ENCODE measurements around the gene CRADD.
"Not testable (repeated sequence)": the region's sequence is repeated elsewhere in the genome, so short reads cannot be mapped to it uniquely, and the experiment has no call there.

CRADD gene

DNA sequence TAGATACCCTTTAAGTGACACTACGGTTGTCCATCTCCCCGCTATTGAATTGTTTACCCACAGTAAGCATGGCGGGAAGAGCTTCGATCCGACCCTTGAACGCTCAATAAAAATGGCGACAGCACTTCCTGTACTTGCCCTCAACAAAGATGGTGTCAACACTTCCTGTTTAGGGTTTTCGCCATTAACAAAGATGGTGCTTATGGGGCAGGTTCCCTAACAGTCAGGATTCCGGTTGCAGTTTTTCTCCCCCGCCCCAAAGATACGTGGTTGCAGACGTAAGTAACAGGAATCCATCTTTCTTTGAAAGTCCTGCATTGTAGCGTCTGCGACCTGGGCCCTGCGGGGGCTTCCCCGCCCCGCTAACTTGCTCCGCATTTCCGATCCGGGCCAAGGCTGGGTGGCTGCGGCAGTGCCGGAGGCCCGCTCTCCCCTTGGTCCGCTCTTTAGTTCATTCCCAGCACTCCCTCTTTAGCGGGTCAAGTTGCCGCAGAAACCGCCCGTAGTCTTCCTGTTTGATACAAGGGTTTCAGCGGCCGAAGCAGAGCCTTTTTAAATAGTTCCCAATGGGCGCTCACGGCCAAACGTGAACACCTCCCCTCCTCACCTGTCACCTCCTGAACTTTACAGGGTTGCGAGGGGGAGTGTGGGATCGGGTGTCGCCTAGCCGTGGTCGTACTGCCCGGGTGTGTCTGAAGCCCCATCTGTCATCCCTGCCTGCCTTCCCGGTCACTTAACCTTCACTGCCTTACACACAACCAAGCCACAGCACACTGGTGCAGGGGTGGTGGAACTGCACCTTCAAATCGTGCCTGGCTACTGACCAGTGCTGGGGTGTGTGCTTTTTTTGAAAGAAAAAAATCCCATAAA lies at the start of gene CRADD:
CRADD (plus strand) TSS at position 181 of the 870 bp plus-strand sequence.
- DNase-seq, result peak; percentile 85

DNA sequence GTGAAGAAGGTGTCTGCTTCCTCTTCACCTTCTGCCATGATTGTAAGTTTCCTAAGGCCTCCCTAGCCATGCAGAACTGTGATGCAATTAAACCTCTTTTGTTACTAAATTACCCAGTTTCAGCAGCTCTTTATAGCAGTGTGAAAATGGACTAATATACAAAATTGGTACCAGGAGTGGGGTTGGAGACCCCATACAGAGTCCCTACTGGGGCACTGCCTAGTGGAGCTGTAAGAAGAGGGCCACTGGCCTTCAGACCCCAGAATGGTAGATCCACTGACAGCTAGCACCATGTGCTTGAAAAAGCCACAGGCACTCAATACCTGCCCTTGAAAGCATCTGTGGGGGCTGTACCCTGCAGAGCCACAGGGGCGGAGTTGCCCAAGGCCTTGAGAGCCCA lies 44.8 kb upstream of the CRADD start:
- no peak for DNase-seq

DNA sequence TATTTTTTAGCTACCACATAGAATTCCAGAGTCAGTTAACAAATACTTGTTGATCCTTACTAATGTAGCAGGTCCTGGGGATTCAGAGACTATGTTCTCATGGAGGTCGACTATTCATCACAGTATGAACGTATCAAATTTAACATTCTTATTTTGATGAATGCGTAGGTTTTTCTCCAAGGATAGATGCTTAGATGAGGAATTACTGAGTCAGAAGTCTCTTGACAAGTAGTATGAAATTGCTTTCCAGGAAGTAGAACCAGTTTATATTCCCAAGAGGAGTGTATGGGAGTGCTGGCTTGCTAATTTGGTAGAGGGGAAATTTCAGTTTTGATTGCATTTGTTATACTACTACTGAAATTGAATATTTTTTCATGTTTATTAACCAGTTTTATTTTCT lies 42.8 kb upstream of the CRADD start:
- no peak for DNase-seq

DNA sequence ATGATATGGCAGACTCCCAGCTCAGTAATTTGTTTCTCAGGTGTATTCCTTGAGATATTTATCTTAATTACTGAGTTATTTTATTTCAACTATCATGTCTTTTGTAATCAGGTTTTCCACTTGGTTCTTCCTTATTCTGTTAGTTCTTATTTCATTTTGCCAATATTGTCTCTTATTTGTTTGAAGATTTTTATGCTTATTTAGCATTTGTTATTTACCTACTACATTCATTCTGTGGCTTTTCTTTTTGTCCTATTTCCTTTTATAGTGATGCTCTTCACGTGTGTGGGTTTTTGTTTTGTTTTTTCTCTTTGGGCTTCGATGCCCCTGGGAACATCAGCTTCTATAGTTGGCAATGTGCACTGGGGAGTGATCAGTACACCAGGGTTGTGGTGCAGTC lies 40.5 kb upstream of the CRADD start:
- DNase-seq, result no peak

DNA sequence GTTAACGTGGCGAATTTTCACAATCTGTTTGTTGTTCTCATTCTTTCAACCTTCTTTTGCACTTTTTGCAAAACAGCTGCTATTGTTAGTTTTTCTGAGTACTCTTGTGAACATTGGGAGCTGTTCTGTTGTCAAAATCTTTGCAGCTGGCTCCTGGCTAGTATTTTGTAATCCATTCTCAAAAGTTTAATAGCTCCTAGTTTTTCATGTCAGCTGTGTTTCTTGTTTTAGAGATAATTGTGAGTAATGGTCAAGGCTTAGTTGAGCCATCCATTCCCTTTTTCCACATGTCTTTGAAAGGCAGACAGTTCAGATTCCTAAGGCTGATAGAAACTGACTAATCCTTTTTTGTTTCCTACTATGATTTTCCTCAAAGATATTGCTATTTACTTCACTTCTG lies 39.1 kb upstream of the CRADD start:
- DNase-seq, result no peak

DNA sequence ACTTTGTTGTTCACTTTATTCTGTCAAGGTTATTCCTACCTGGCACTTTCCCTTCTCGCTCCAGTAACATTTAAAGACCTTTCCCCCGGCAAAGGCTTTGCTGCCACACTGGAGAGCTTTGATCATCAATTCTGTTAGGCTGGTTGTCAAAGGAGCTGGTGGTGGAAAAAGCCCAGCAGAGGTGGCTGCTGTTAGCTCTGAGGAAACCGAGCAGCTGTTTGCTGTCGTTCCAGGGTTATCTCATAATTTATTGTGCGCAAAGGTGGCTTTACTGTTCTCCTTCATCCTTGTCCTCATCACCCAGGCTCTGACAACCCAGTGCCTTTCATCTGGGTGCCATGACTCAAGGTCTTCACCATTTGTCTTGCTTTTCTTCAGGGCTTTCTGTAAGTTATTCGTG lies 38.2 kb upstream of the CRADD start:
- no peak for DNase-seq

DNA sequence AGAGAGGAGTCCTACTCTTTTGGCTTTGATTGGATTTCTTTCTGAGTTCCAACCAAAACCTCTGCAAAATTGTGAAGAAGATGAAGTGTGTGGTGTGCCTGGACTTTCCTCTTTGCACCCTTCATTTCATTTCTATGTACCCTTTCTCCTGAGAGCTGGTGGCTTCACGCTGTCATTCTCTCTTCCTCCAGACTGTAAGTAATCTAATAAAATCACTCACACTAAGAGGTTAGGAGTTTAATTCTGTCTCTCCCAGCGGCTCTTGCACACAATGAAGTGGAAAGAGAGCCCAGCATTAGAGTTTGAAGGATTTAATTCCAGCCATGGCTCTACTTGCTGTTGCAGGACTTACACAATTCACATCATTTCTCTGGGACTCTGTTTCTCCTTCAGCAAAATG lies 37.8 kb upstream of the CRADD start:
- DNase-seq, result no peak

DNA sequence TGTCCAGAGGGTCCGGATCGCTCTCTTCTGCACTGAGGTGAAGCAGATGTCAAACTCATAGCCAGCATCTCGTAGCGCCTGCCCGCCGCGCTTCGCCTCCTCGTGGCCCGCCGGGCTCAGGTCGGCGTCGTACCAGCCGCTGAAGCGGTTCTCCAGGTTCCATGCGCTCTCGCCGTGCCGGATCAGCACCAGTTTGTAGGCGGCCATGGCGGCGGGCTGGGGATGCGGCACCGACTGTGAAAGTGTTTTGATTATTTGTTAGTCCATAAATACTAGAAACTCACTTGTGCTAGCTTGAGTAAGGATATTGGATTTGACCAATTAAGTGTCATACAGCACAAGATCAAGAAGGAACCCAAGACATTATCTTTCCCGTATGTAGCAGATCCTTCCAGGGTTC lies 35.8 kb upstream of the CRADD start:
- not testable (repeated sequence) for DNase-seq

DNA sequence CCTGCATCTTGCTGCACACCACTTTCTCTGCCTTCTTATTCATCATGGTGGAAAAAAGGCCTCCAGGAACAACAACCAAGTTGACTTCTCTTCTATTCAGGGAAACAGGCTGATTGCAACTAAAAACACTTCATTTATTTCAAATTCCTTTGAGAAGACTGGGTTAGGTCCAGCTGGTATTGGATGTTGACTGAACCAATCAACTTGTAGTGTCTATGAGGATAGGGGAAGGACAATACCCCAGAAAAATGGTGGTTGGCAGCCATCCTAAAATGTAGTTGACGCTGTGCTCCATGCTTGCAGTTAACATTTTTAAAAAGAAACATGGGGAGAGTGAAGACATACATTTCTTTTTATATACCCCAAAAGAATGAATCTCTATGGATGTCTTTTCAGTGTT lies 34.4 kb upstream of the CRADD start:
- DNase-seq, result no peak

DNA sequence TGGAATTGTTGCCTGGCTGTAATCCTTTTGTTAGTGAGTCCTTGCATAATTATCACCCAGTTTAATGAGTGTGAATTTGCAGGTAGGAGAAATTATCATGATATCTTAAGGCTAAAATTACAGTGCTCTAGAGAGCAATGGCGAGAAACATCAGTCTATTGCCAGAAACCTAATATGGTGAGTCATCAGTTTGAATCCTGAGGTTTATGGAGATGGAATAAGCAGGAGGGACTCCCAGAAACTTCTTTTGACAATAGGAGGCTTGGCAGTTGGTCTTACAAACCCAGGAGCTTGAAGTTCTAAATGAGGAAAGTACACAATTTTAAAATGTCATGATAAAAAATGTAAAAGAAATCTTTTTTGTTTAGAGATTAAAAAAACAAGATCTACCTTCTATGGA lies 31.5 kb upstream of the CRADD start:
- DNase-seq, result no peak

DNA sequence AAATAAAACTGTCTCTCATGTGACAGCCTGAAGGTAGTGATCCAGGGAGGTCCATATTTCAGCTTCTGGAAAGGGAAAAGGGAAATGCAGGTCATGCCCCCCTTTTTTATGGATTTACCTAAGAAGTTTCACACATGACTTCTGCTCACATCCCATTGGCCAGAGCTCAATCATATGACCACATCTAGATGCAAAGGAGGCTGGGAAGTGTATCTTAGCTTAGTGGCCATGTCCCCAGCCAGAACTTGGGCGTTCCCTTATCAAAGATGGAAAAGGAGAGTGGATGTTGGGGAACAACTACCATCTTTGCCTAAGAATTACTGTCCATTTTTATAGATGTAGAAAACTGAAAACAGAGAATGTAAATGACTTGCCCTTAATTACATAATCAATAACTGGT lies 26.5 kb upstream of the CRADD start:
- no peak for DNase-seq

DNA sequence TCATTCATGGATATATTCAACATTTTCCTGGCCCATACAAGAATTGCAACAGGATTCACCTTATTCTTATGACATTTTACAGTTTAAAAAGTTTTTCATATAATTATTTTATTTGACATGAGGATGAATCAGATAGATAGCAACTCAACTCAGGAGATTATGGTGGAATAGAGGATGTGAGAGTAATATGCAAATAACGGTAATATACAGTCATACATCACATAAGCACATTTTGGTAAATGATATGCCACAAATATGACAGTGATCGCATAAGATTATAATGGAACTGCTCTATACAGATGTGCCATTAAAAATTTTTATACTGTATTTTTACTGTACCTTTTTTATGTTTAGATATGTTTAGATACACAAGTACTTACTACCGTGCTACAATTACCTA lies 24.1 kb upstream of the CRADD start:
- DNase-seq, result no peak

DNA sequence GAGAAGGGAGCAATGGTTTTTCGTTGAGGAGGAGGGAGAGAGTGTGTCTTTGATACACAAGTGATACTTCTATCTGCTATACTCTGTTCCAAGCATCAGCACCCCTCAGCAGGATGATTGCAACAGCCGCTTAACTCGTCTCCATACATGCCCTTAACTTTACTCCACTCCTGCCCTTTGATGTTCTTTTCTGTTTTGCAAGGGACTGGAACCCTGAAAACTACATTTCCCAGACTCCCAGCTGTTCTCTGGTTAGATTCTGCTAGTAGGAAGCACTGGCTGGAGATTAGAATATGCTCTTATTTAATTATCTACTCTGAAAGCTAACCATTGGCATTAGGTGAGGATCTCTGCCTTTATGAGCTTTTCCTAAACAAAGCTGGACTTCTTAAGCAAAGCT lies 23.5 kb upstream of the CRADD start:
- DNase-seq, result no peak

DNA sequence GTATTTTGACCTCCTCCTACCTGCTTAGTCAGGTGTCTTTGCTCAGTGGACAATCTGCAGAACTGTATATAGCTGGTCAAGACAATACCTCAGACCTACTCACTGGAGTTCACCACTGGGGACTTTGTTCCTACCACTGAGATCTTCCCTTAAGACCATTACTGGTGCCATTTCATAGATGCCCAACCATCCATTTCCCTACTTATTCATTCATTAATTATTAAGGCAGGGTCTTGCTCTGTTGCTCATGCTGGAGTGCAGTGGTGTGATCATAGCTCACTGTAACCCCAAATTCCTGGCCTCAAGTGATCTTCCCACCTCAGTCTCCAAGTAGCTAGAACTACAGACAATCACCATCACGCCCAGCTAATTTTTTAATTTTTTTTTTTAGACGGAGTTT lies 22.8 kb upstream of the CRADD start:
- no peak for DNase-seq

DNA sequence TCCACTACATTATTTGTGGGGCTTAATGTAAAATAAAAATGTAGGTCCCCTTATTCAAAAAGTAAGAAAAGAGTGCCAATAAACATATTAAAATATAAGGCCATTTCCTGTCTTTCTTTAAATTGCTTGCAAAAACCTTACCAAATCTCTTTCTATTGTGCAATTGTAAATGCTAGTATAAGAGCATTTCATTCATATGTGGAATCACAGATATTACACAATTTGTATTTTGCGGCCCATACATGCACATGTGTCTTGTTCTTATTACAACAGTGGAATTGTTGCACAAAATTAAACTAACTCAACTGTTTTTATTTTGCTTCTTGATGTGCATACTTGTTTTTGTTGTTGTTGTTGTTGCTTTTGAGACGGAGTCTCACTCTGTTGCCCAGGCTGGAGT lies 20.1 kb upstream of the CRADD start:
- no peak for DNase-seq

DNA sequence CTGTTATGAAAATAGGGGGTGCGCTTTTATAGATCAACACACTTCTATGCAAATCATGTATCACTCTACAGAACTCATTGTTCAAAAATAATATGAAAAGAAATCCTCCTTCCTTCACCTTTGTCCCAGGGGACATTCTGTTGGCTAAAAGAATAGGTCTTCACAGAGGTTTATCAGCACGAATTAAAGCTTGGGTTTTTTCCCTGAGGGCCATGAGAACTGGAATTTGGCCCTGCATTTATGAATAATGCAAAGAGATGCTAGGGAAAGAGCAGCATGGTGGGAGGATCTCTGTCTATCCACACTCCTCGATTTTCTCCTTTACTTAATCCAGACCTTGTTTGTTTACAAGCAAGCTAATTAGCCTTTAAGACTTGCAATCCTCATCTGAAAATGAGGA lies 16.2 kb upstream of the CRADD start:
- no peak for DNase-seq

DNA sequence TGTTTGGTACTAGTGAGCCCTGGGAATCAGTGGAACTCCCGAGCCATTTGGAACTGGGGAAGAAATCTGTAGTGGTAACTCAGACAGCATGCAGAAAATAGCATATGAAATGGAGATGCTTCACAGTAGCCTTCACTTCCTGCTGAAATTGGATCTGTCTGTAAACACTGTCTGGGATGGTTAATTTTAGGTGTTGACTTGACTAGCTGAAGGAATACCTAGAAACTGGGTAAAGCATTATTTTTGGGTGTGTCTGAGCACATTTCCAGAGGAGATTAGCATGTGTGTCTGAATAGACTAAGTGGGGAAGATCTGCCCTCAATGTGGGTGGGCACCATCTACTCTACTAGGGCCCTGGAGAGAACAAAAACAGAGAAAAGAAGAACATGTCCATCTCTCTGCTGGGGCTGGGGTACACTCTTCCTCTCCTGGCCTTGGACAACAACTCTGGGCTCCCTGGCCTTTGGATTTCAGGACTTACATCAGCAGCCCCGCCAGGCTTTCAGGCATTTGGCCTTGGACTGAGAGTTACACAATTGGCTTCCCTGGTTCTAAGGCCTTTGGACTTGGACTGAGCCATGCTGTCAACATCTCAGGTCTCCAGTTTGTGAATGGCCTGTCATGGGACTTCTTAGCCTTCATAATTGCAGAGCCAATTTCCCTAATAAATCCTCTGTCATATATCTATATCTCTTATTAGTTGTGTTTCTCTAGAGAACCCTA lies 14.0 kb upstream of the CRADD start:
- DNase-seq, result no peak

DNA sequence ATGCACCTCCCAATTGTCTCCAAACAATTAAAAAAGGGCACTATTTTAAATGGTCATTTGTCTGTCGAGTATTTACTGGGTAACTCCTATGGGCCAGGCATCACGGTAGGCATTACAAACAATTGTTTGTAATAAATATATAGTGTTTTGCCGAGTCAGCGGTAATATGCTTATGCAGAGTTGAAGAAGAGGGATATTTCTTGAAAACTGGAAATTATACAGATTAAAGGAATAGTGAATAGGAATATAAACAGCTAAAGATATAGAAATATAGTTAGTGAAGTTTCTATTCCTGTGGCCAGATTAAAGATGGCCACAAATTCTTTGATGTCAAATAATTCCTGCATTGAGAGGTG lies 13.5 kb upstream of the CRADD start:
- DNase-seq, result no peak

DNA sequence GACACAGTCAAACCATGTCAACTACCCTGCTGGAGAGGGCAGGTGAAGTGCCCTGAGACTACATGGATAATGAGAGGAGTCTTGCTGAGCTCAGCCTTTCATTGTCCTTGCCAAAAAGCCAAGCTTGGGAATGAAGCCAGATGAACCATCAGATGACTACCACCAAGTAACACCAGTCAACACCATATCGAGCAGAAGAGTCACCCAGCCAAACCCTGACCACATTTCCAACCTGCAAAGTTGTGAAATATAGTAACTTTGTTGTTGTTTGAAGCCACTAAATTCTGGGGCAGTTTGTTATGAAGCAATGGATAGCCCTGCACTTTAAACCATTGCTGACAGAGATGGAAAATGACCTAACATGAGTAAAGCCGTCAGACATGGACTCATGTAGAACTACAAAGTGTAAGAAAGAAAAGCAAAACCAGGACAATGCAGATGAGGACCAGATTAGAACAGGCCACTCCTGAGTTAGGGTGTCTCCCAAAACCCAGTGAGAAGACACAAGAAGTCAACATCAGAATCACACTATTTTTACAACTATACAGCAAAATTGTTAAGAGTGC lies 12.5 kb upstream of the CRADD start:
- DNase-seq, result no peak

DNA sequence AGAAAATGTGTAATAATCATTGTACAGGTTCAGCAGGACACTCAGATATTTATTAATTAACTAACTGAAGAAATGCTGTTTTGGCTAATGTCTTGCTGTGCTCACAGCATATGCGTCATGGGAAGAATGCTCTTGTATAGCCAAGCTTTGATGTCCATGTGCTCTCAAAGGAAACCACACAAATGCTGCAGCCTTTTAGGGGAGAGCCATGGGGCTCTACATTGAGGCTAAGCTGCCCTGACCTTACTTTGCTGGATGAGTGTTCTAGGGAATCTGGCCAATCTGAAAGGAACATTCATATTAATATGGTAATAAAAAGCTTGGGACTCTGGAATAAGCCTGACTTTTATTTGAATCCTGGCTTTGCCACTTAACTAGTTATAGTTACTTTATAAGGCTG lies 9.5 kb upstream of the CRADD start:
- DNase-seq, result no peak

DNA sequence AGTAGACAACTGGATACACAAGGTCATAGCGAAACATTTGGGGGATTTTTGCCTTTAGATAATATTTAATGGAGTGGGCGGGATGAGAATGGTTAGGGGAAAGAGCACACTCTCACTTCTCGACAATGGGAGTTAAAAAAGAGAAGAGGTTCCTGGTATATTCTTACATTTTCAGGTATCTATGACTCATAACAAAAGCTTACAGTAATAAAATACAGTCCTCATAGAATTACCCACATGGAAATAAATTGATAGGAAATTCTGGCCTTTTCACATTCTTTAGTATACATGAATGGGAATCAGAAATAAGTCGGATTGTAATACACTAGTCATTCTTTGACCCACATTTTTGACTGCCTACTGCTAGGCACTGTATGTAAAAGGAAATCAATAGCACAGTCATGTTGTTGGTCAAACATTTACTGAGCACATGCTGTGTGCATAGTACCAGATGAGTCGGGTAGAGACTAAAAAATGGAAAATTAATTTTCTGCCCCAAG lies 8.2 kb upstream of the CRADD start:
- DNase-seq, result no peak

DNA sequence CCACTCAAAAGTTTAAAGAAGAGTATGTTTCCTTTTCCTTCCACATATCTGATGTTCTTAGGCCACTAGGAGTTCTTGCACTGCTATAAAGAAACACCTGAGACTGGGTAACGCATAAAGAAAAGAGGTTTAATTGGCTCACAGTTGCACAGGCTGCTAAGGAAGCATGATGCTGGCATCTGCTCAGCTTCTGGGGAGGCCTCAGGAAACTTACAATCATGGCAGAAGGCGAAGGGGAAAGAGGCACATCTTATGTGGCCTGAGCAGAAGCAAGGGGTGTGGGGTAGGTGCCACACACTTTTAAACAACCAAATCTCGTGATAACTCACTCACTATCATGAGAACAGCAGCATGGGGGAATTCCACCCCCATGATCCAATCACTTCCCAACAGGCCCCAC lies 7.7 kb upstream of the CRADD start:
- DNase-seq, result no peak

DNA sequence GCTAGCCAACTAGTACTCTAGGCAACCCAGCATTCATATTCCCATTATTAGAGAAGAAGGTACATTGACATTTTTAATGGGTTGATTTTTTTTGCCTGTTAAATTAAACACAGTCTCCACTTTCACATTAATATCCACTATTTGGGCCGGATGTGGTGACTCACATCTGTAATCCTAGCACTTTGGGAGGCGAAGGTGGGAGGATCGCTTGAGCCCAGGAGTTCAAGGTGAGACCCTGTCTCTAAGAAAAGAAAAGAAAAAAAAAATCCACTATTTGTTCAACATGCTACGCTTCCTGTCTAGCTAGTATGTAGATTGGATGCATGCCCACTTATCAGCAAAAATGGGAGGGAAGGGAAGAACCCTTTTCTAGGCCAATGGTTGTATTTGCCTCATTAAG lies 7.1 kb upstream of the CRADD start:
- DNase-seq, result no peak

DNA sequence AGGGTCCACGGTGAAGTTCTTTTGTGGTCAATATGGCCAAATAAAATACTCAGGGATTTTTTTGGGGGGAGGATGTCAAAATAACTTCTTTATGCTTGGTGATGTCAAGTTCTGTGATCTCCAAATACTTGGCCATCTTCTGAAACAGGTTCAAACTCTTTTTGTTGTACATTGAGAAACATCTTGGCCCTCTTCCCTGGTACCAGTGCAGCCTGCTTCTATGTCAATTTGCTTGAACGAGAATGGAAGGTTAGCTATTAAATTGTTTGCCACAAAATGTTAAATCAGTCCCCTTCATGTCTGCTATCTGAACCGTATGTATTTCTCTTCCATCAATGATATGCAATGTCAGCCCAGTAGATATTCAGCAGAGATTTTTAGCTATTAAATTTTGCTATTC lies 6.1 kb upstream of the CRADD start:
- no peak for DNase-seq

All from stimulated activated CD4-positive, alpha-beta T cell treated with anti-CD3 and anti-CD28 coated beads, Interleukin-15, amount 100 ng/mL, for 24 hours (primary cell).